ENCODE measurements around the gene CBARP. TPM values are rescaled to one million over a fixed set of nuclear protein-coding genes. Genes with fewer than 3 reads are reported as not detected.

Gene CBARP
- polyA plus RNA-seq (2012; ENCODE audit: insufficient read length, low read depth), result 87.6 TPM

- no peak for TF ChIP-seq TAF1 (IDR thresholded peaks at IDR 0.05; ENCODE audit: borderline replicate concordance, insufficient read depth, low read length)
- TF ChIP-seq POLR2AphosphoS5 (IDR thresholded peaks at IDR 0.05; ENCODE audit: low read depth, low read length), result no peak
- no peak for TF ChIP-seq FOXP2 (optimal IDR thresholded peaks at IDR 0.05; ENCODE audit: borderline replicate concordance, extremely low read depth, extremely low read length, insufficient read depth)
These were observed at the start of gene CBARP for GRCh38 chr19:1237754-1238368. CBARP (minus strand) TSS chr19:1238005; CDS start chr19:1236100, 1,905 bp downstream.

- TF ChIP-seq POLR2AphosphoS5 (IDR thresholded peaks at IDR 0.05; ENCODE audit: low read depth, low read length) (no peak), FOXP2 (optimal IDR thresholded peaks at IDR 0.05; ENCODE audit: borderline replicate concordance, extremely low read depth, extremely low read length, insufficient read depth) (no peak), SIN3A (IDR thresholded peaks at IDR 0.05; ENCODE audit: borderline replicate concordance, insufficient read depth, low read length) (no peak)
These were observed 48.9 kb upstream of the CBARP start for GRCh38 chr19:1286487-1287353.

- TF ChIP-seq REST (IDR thresholded peaks at IDR 0.05; ENCODE audit: insufficient read depth in 1 of 2, low read depth in 2 of 2, low read length in 2 of 2) (no peak), FOXP2 (optimal IDR thresholded peaks at IDR 0.05; ENCODE audit: borderline replicate concordance, extremely low read depth, extremely low read length, insufficient read depth) (no peak), SIN3A (IDR thresholded peaks at IDR 0.05; ENCODE audit: borderline replicate concordance, insufficient read depth, low read length) (no peak), TAF1 (IDR thresholded peaks at IDR 0.05; ENCODE audit: borderline replicate concordance, insufficient read depth, low read length) (no peak), POLR2AphosphoS5 (IDR thresholded peaks at IDR 0.05; ENCODE audit: low read depth, low read length) (no peak)
These were observed 48.0 kb upstream of the CBARP start, which contains the start of gene EFNA2 for GRCh38 chr19:1285737-1286360. EFNA2 (plus strand) TSS chr19:1285873; CDS start chr19:1286169, 296 bp downstream.

GRCh38 chr19:1284979-1285736 lies 47.4 kb upstream of the CBARP start:
- TF ChIP-seq POLR2AphosphoS5 (IDR thresholded peaks at IDR 0.05; ENCODE audit: low read depth, low read length) (no peak), REST (IDR thresholded peaks at IDR 0.05; ENCODE audit: insufficient read depth in 1 of 2, low read depth in 2 of 2, low read length in 2 of 2) (no peak), SIN3A (IDR thresholded peaks at IDR 0.05; ENCODE audit: borderline replicate concordance, insufficient read depth, low read length) (no peak), FOXP2 (optimal IDR thresholded peaks at IDR 0.05; ENCODE audit: borderline replicate concordance, extremely low read depth, extremely low read length, insufficient read depth) (no peak), TAF1 (IDR thresholded peaks at IDR 0.05; ENCODE audit: borderline replicate concordance, insufficient read depth, low read length) (no peak)

GRCh38 chr19:1284293-1284978 lies 46.6 kb upstream of the CBARP start:
- TF ChIP-seq FOXP2 (optimal IDR thresholded peaks at IDR 0.05; ENCODE audit: borderline replicate concordance, extremely low read depth, extremely low read length, insufficient read depth) (no peak), REST (IDR thresholded peaks at IDR 0.05; ENCODE audit: insufficient read depth in 1 of 2, low read depth in 2 of 2, low read length in 2 of 2) (no peak), SIN3A (IDR thresholded peaks at IDR 0.05; ENCODE audit: borderline replicate concordance, insufficient read depth, low read length) (no peak), POLR2AphosphoS5 (IDR thresholded peaks at IDR 0.05; ENCODE audit: low read depth, low read length) (no peak), TAF1 (IDR thresholded peaks at IDR 0.05; ENCODE audit: borderline replicate concordance, insufficient read depth, low read length) (no peak)

Data from PFSK-1 (cell line).